HG03521 (cell line): ENCODE measurements around the gene WFDC12.
"Not testable (repeated sequence)": the region's sequence is repeated elsewhere in the genome, so short reads cannot be mapped to it uniquely, and the experiment has no call there.

Source experiments
- ATAC-seq: cut with Tn5 transposase; IDR thresholded peaks from one replicate; pipeline ENCODE4 v1.9.1; 2021; ENCODE audit warnings: mild to moderate bottlenecking, moderate library complexity; ENCODE audit not compliant: unreplicated experiment

Gene WFDC12

GRCh38 chr20:45124365-45124764, at the start of gene WFDC12:
WFDC12 (minus strand) TSS chr20:45124465; CDS start chr20:45124447, 18 bp downstream.
- no peak for ATAC-seq

GRCh38 chr20:45173522-45173921, 49.3 kb upstream of the WFDC12 start:
- no peak for ATAC-seq

- no peak for ATAC-seq
Observed at GRCh38 chr20:45164906-45165305, 40.6 kb upstream of the WFDC12 start.

- no peak for ATAC-seq
Observed at GRCh38 chr20:45163083-45163803, 39.0 kb upstream of the WFDC12 start.

- no peak for ATAC-seq
Observed at GRCh38 chr20:45157962-45158361, 33.7 kb upstream of the WFDC12 start.

DNA sequence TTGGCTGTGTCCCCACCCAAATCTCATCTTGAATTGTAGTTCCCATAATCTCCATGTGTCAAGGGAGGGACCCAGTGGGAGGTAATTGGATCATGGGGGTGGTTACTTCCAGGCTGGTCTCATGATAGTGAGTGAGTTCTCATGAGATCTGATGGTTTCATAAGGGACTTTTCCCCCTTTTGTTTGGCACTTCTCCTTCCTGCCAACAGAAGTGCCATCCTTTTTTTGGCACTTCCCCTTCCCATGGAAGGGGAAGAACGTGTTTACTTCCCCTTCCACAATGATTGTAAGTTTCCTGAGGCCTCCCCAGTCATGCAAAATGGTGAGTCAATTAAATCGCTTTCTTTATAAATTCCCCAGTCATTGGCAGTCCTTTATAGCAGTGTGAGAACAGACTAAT, 32.4 kb upstream of the WFDC12 start:
- no peak for ATAC-seq

GRCh38 chr20:45154794-45155193, 30.5 kb upstream of the WFDC12 start:
- ATAC-seq: not testable (repeated sequence)

DNA sequence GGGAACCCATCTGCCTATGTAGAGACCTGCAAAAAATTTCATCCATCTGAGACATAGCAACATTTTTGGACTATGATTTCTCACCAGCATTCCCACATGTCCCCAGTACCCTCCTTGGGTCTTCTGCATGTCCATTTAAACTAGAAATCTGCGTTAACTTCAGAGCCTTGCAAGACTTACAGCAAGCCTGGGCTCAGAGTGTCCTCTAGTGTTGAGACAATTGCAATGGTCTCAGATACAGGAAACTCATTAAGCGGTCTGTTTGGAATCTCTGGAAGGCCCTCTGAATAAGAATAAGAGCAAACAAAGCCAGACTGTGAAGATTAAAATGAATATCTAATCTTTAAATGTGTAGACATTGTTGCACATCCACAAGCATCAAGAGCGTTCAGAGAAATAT, 29.9 kb upstream of the WFDC12 start:
- no peak for ATAC-seq

GRCh38 chr20:45153752-45154151, 29.5 kb upstream of the WFDC12 start:
- no peak for ATAC-seq

- ATAC-seq: no peak
Observed at GRCh38 chr20:45153147-45153546, 28.9 kb upstream of the WFDC12 start.

DNA sequence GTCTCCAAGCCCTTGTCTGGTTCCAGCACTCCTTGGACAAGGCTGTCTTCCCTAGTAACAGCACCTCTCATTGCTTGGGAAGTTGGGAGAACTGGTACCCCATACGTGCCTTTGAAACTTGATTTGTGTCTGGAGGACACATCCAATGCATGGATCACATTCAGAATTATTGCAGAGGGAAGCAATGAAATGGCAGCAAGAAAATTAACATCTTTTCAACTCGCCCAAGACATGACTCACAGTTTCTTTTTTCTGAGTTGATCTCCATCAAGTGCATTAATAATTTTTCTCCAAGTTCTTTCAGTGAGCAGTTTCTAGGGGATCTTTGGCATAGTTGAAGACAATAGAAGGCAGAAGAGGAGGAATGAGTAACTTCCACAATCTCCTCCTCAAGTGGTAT, 28.1 kb upstream of the WFDC12 start:
- no peak for ATAC-seq

- no peak for ATAC-seq
Observed at GRCh38 chr20:45149062-45149461, 24.8 kb upstream of the WFDC12 start.

- ATAC-seq: no peak
Observed at GRCh38 chr20:45140836-45141235, 16.6 kb upstream of the WFDC12 start.

- not testable (repeated sequence) for ATAC-seq
Observed at GRCh38 chr20:45139733-45140375, 15.6 kb upstream of the WFDC12 start.

- no peak for ATAC-seq
Observed at GRCh38 chr20:45138561-45139300, 14.5 kb upstream of the WFDC12 start.

DNA sequence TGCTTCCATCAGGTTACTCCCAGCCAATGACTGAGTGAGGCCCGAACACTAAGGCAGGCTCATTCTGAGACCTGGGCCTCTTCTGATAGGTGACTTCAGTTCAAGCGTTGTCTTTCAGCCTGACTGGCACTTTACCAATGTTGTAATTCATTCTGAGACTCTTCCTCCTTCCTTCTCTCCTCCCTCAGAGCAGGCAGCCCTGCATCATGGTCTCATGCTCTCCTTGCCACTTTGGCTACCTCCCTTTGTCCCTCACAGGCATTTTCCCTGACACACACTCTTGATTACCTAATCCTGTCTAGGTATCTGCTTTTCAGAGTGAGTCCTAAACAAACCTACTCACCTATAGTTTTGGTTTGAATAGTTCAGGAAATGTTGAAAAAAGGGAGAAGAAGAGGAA, 12.6 kb upstream of the WFDC12 start:
- ATAC-seq: no peak

DNA sequence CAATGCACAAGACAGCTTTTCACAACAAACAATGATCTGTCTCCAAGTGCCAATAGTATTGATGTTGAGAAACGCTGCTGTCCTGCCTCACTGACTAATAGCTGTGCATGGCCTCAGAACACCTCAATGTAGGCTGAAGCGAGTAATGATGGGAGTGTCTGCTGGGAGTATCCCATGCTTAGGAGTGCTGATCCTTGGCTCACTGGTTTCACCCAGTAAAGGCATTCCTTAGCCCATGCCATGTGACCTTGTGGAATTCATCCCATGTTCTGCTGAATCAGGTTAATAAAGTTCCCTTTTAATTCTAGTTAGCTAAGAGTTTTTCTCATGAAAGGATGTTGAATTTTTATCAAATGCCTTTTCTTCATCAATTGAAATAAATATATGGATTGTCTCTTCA, 3.8 kb upstream of the WFDC12 start:
- ATAC-seq: no peak

GRCh38 chr20:45121388-45121787, 2.9 kb downstream of the WFDC12 start:
- ATAC-seq: no peak

- no peak for ATAC-seq
Observed at GRCh38 chr20:45119556-45120266, 4.6 kb downstream of the WFDC12 start.

GRCh38 chr20:45118028-45118427, 6.2 kb downstream of the WFDC12 start:
- ATAC-seq: no peak

- ATAC-seq: no peak
Observed at GRCh38 chr20:45117581-45117980, 6.7 kb downstream of the WFDC12 start.
